Gastrocnemius medialis (tissue), 4 donors: Measurements from ENCODE around the gene TMEM18. TPM values are rescaled to one million over a fixed set of nuclear protein-coding genes. Genes with fewer than 3 reads are reported as not detected.

Experiments used
- ATAC-seq, 2 donors: fragments of 150-250 bp; one replicate each; pipeline ENCODE4 v1.9.1; 2016
- DNase-seq, 2 donors: peaks; one replicate each; pipeline ENCODE4 v3.0.0-alpha.2; 2019
- H3K27ac ChIP-seq, 4 donors: fragments of 200-600 bp; sonication (generic); 1 replicate in 1 of 4; 2 replicates in 3 of 4; pipeline ENCODE4 v1.5.1; 2016 to 2018; ENCODE audit warnings: mild to moderate bottlenecking in 2 of 4, moderate library complexity in 1 of 4
- H3K27me3 ChIP-seq, 3 donors: fragments of 200-600 bp; sonication (generic) in 2 of 3; 1 replicate in 1 of 3; 2 replicates in 2 of 3; pipeline versions ENCODE4 v1.5.1 to v1.6.0; 2016 to 2019; ENCODE audit warnings: mild to moderate bottlenecking in 1 of 3, moderate library complexity in 1 of 3
- H3K36me3 ChIP-seq, 2 donors: fragments of 200-600 bp; sonication (generic) in 1 of 2; one replicate each; pipeline ENCODE4 v1.5.1; 2017 to 2018
- H3K4me1 ChIP-seq, 2 donors: fragments of 200-600 bp; sonication (generic) in 1 of 2; one replicate each; pipeline ENCODE4 v1.5.1; 2016 to 2017; ENCODE audit warnings: mild to moderate bottlenecking in 2 of 2
- H3K4me3 ChIP-seq, 4 donors: fragments of 200-600 bp; sonication (generic) in 3 of 4; 1 replicate in 1 of 4; 2 replicates in 3 of 4; pipeline ENCODE4 v1.5.1; 2016 to 2019; ENCODE audit warnings: mild to moderate bottlenecking in 2 of 4
- H3K9me3 ChIP-seq, 3 donors: fragments of 200-600 bp; sonication (generic) in 2 of 3; 1 replicate in 1 of 3; 2 replicates in 2 of 3; pipeline ENCODE4 v1.5.1; 2016 to 2019
- CTCF ChIP-seq, 5 experiments: fragments of 450-650 bp in 3 of 5; fragments of 200-600 bp in 2 of 5; sonication (generic) in 2 of 5; IDR thresholded peaks in 4 of 5; conservative IDR thresholded peaks in 1 of 5; 1 replicate in 4 of 5; 2 replicates in 1 of 5; pipeline ENCODE4 v1.5.1; 2016 to 2019; ENCODE audit warnings: antibody characterized with exemption in 5 of 5, mild to moderate bottlenecking in 3 of 5, moderate library complexity in 3 of 5
- POLR2A ChIP-seq, 2 donors: fragments of 450-650 bp; IDR thresholded peaks; one replicate each; pipeline ENCODE4 v1.6.1; 2017; ENCODE audit warnings: antibody characterized with exemption in 2 of 2, mild to moderate bottlenecking in 2 of 2, moderate library complexity in 2 of 2
- in situ Hi-C, 4 donors: fragments of 200-750 bp; cut with MboI; loops; one replicate each; pipeline versions ENCODE4 v1.15.0 to v1.8.0; 2017; ENCODE audit warnings: low sequenced_read_pairs in 4 of 4
- intact Hi-C: fragments of 100-400 bp; cut with DNase I; formaldehyde crosslinking; loops from one replicate; pipeline ENCODE4 v1.15.1; 2023; ENCODE audit warnings: low total_unique reads
- total RNA-seq, 4 donors: library from RNA; depleted of rRNA; stranded (reverse); fragments of >200 nt; gene quantifications; one replicate each; pipeline versions ENCODE4 v1.1.0 to v1.2.3, GENCODE V29; 2016

The TMEM18 gene
- total RNA-seq, 4 donors from 2014 or later = 9.0 to 26.1 (median 12.3) TPM

GRCh38 chr2:635687-636621 lies 41.3 kb downstream of the TMEM18 start:
- Histone ChIP-seq H3K27me3 (peaks cover 0 to 4% (median 0%) of the 10 kb centered on the region in 3 donors), H3K4me1 (no peaks in the 10 kb centered on the region), H3K9me3 (no peaks in the 10 kb centered on the region), H3K4me3 (peak overlapping the region in 2 of 4 donors; percentile 28 to 42), H3K36me3 (no peaks in the 10 kb centered on the region), H3K27ac (no peak overlapping the region)
- in situ Hi-C loops = no loop called here
- DNase-seq (no peak), ATAC-seq (no peak)
- TF ChIP-seq CTCF (IDR thresholded peaks at IDR 0.05 in 4 of 5, conservative IDR thresholded peaks at IDR 0.05 in 1 of 5) = no peak
- no peak for TF ChIP-seq POLR2A (IDR thresholded peaks at IDR 0.05)
- intact Hi-C loops = no loop called here

GRCh38 chr2:634636-635388 lies 42.4 kb downstream of the TMEM18 start:
- intact Hi-C loops (no loop called here), in situ Hi-C loops (no loop called here)
- no peaks in the 10 kb centered on the region for H3K4me1 ChIP-seq

GRCh38 chr2:634041-634440 lies 43.2 kb downstream of the TMEM18 start:
- TF ChIP-seq POLR2A (IDR thresholded peaks at IDR 0.05) (no peak), CTCF (IDR thresholded peaks at IDR 0.05 in 4 of 5, conservative IDR thresholded peaks at IDR 0.05 in 1 of 5) (no peak)
- in situ Hi-C loops (no loop called here), intact Hi-C loops (no loop called here)
- Histone ChIP-seq H3K36me3 (no peaks in the 10 kb centered on the region), H3K4me1 (no peaks in the 10 kb centered on the region), H3K9me3 (no peaks in the 10 kb centered on the region), H3K4me3 (no peak overlapping the region), H3K27me3 (peaks cover 0 to 4% (median 0%) of the 10 kb centered on the region in 3 donors), H3K27ac (no peak overlapping the region)
- no peak for ATAC-seq
- DNase-seq = no peak

More at GRCh38 chr2:634636-635388, 42.4 kb downstream of the TMEM18 start:
- no peaks in the 10 kb centered on the region for H3K36me3 ChIP-seq
- H3K4me3 ChIP-seq = no peak overlapping the region
- DNase-seq = no peak
- no peak for TF ChIP-seq POLR2A (IDR thresholded peaks at IDR 0.05)
- no peak for TF ChIP-seq CTCF (IDR thresholded peaks at IDR 0.05 in 4 of 5, conservative IDR thresholded peaks at IDR 0.05 in 1 of 5)
- H3K27ac ChIP-seq = no peak overlapping the region
- no peak for ATAC-seq
- no peaks in the 10 kb centered on the region for H3K9me3 ChIP-seq
- peaks cover 0 to 4% (median 0%) of the 10 kb centered on the region in 3 donors for H3K27me3 ChIP-seq

- no peak overlapping the region for H3K27ac ChIP-seq
- in situ Hi-C loops = no loop called here
- H3K36me3 ChIP-seq = no peaks in the 10 kb centered on the region
- H3K4me3 ChIP-seq = no peak overlapping the region
- H3K4me1 ChIP-seq = no peaks in the 10 kb centered on the region
- no peak for DNase-seq
- no peak for TF ChIP-seq POLR2A (IDR thresholded peaks at IDR 0.05)
- TF ChIP-seq CTCF (IDR thresholded peaks at IDR 0.05 in 4 of 5, conservative IDR thresholded peaks at IDR 0.05 in 1 of 5) = no peak
- no peak for ATAC-seq
- intact Hi-C loops = no loop called here
- no peaks in the 10 kb centered on the region for H3K9me3 ChIP-seq
- H3K27me3 ChIP-seq = peaks cover 0 to 4% (median 0%) of the 10 kb centered on the region in 3 donors
Measured at GRCh38 chr2:633371-633770, 43.8 kb downstream of the TMEM18 start.
